ENCODE measurements around the gene TAOK1. TPM values are rescaled to one million over a fixed set of nuclear protein-coding genes. Genes with fewer than 3 reads are reported as not detected.
"Not testable (repeated sequence)": the region's sequence is repeated elsewhere in the genome, so short reads cannot be mapped to it uniquely, and the experiment has no call there.

Gene TAOK1
- total RNA-seq (ENCODE audit: low replicate concordance), result 55.3 and 63.5 TPM in 2 replicates
- long read RNA-seq, partial matches to known transcripts, result 9 of 21 reads
- long read RNA-seq, other reads (novel, unspliced or antisense), result 12 of 21 reads

GRCh38 chr17:29389982-29390850 is at the start of gene TAOK1:
TAOK1 (plus strand) TSS chr17:29390363; CDS start chr17:29451549, 61,186 bp downstream.
- Mint-ChIP-seq H3K4me1 (ENCODE audit: unreplicated experiment) (peaks cover 36% of the 10 kb centered on the region), H3K27ac (peak within 1 kb of the TSS; percentile 97), H3K36me3 (peaks cover 3% of the 10 kb centered on the region), H3K4me3 (peak within 1 kb of the TSS; percentile 99), H3K27me3 (no peaks in the 10 kb centered on the region), H3K9me3 (no peaks in the 10 kb centered on the region)
- peak; percentile 99 for DNase-seq (ENCODE audit: extremely low spot score, unreplicated experiment)
- TF ChIP-seq CTCF (conservative IDR thresholded peaks at IDR 0.05), result no peak

- Mint-ChIP-seq H3K4me3 (no peak overlapping the region), H3K36me3 (no peaks in the 10 kb centered on the region), H3K4me1 (ENCODE audit: unreplicated experiment) (no peaks in the 10 kb centered on the region), H3K9me3 (no peaks in the 10 kb centered on the region), H3K27ac (no peak overlapping the region), H3K27me3 (peaks cover 7% of the 10 kb centered on the region)
- no peak for DNase-seq (ENCODE audit: extremely low spot score, unreplicated experiment)
- no peak for TF ChIP-seq CTCF (conservative IDR thresholded peaks at IDR 0.05)
These were observed 48.4 kb upstream of the TAOK1 start for GRCh38 chr17:29341726-29342125.

GRCh38 chr17:29342158-29342765 is 47.9 kb upstream of the TAOK1 start:
- TF ChIP-seq CTCF (conservative IDR thresholded peaks at IDR 0.05), result no peak
- H3K4me3 Mint-ChIP-seq, result no peak overlapping the region
- peaks cover 7% of the 10 kb centered on the region for H3K27me3 Mint-ChIP-seq
- no peaks in the 10 kb centered on the region for H3K4me1 Mint-ChIP-seq (ENCODE audit: unreplicated experiment)
- no peak for DNase-seq (ENCODE audit: extremely low spot score, unreplicated experiment)
- H3K36me3 Mint-ChIP-seq, result no peaks in the 10 kb centered on the region
- no peaks in the 10 kb centered on the region for H3K9me3 Mint-ChIP-seq
- H3K27ac Mint-ChIP-seq, result no peak overlapping the region

GRCh38 chr17:29344201-29344856 is 45.8 kb upstream of the TAOK1 start:
- H3K27ac Mint-ChIP-seq, result no peak overlapping the region
- no peaks in the 10 kb centered on the region for H3K9me3 Mint-ChIP-seq
- no peak overlapping the region for H3K4me3 Mint-ChIP-seq
- DNase-seq (ENCODE audit: extremely low spot score, unreplicated experiment), result no peak
- peaks cover 7% of the 10 kb centered on the region for H3K27me3 Mint-ChIP-seq
- no peak for TF ChIP-seq CTCF (conservative IDR thresholded peaks at IDR 0.05)
- no peaks in the 10 kb centered on the region for H3K36me3 Mint-ChIP-seq
- H3K4me1 Mint-ChIP-seq (ENCODE audit: unreplicated experiment), result no peaks in the 10 kb centered on the region

GRCh38 chr17:29345066-29345465 is 45.1 kb upstream of the TAOK1 start:
- Mint-ChIP-seq H3K4me3 (no peak overlapping the region), H3K4me1 (ENCODE audit: unreplicated experiment) (no peaks in the 10 kb centered on the region), H3K36me3 (no peaks in the 10 kb centered on the region), H3K9me3 (no peaks in the 10 kb centered on the region), H3K27me3 (peaks cover 7% of the 10 kb centered on the region), H3K27ac (no peak overlapping the region)
- no peak for TF ChIP-seq CTCF (conservative IDR thresholded peaks at IDR 0.05)
- no peak for DNase-seq (ENCODE audit: extremely low spot score, unreplicated experiment)

GRCh38 chr17:29345470-29345869 is 44.7 kb upstream of the TAOK1 start:
- H3K27me3 Mint-ChIP-seq; H3K4me1 Mint-ChIP-seq (ENCODE audit: unreplicated experiment); H3K36me3 Mint-ChIP-seq; H3K27ac Mint-ChIP-seq; DNase-seq (ENCODE audit: extremely low spot score, unreplicated experiment); H3K9me3 Mint-ChIP-seq; H3K4me3 Mint-ChIP-seq: not testable (repeated sequence)
